HG02943 (cell line): ENCODE measurements around the gene LRRTM4.
"Not testable (repeated sequence)": the region's sequence is repeated elsewhere in the genome, so short reads cannot be mapped to it uniquely, and the experiment has no call there.

Source experiments
- ATAC-seq: cut with Tn5 transposase; IDR thresholded peaks from one replicate; pipeline ENCODE4 v1.9.1; 2021; ENCODE audit warnings: mild to moderate bottlenecking, low read depth, moderate library complexity; ENCODE audit not compliant: unreplicated experiment

Gene LRRTM4

DNA sequence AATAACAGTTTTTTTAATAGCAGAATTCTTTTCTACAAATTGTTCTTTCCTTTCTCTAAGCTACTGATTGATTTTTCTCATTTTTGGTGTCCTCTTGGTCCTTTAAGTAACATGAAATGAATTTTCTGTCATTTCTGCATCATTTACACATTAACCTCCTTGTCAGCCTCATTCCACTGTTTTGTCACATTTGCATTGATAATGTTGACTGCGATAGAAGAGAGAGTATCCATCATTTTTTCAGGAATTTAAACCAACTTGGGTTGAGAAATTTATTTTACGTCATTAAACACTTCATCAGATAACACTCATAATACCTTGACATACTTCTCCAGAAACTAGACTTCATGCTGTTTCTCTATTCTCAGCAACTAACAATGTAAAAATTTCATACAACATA lies 422.2 kb downstream of the LRRTM4 start:
- ATAC-seq = no peak

DNA sequence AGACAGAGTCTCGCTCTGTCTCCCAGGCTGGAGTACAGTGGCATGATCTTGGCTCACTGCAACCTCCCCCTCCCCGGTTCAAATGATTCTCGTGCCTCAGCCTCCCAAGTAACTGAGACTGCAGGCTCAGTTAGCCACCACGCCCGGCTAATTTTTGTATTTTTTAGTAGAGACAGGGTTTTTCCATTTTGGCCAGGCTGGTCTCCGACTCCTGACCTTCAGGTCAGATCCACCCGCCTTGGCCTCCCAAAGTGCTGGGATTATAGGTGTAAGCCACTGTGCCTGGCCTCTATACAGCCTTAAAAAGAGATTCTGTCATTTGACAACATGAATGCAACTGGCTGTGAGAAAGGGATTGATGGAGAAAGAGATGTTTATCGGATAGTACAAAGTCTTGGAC lies 426.7 kb downstream of the LRRTM4 start:
- not testable (repeated sequence) for ATAC-seq

DNA sequence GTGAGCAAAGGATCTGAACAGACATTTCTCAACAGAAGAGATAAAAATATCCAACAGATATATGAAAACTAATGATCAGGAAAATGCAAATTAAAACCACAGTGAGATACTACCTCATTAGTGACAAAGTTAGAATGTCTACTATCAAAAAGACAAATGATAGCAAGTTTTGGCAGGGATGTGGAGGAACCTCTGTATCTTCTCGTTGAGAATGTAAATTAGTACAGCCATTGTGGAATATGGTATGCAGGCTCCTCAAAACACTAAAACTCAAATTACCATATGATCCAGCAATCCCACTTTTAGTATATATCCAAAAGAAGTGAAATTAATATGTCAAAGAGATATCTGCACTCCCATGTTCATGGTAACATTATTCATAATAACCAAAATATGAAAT lies 427.1 kb downstream of the LRRTM4 start:
- no peak for ATAC-seq

DNA sequence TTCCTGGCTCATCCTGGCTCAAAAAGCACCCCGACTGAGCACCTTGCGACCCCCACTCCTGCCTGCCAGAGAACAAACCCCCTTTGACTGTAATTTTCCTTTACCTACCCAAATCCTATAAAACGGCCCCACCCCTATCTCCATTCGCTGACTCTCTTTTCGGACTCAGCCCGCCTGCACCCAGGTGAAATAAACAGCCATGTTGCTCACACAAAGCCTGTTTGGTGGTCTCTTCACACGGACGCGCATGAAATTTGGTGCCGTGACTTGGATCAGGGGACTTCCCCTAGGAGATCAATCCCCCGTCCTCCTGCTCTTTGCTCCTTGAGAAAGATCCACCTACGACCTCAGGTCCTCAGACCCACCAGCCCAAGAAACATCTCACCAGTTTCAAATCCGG lies 433.8 kb downstream of the LRRTM4 start:
- not testable (repeated sequence) for ATAC-seq

DNA sequence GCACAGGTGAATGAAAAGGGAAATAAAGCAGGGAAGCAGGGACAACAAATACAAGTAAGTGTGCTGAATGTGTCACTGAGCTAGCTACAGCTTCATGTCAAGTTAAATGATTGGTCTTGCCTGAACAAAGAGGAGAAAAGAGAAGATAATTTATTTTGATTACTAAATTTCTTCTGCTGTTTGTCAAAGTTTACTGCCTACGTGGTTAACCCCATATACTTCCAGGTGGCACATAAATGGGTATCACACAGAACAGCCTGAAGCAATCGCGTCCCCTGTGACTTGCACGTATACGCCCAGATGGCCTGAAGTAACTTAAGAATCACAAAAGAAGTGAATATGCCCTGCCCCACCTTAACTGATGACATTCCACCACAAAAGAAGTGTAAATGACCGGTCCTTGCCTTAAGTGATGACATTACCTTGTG lies 434.2 kb downstream of the LRRTM4 start:
- ATAC-seq = no peak

DNA sequence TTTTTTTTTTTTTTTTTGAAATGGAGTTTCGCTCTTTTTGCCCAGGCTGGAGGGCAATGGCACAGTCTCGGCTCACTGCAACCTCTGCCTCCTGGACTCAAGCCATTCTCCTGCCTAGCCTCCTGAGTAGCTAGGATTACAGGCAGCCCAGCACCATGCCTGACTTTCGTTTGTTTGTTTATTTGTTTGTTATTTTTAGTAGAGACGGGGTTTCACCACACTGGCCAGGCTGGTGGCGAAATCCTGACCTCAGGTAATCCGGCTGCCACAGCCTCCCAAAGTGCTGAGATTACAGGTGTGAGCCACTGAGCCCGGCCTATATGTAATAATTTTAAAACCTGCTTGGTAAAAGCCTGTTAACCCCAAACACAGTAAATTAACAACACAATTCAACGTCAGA lies 435.7 kb downstream of the LRRTM4 start:
- ATAC-seq = no peak

DNA sequence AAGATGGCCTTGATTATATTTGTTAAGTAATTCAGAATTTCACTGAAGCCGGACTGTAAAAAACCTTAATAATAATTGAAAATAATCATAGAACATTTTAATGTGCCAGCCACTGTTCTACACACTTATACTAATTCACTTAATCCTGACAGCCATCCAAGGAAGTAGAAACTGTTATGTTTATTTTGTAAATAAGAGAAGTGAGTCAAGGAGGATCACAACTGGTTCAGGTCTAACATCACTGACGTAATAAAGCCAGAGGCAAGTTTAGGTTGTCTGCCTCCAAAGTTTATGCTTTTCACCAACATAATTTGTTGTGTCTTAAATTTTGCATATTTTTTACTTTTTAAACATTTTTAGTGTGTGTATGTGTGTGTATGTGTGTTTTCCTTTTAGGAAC lies 436.1 kb downstream of the LRRTM4 start:
- ATAC-seq = no peak

DNA sequence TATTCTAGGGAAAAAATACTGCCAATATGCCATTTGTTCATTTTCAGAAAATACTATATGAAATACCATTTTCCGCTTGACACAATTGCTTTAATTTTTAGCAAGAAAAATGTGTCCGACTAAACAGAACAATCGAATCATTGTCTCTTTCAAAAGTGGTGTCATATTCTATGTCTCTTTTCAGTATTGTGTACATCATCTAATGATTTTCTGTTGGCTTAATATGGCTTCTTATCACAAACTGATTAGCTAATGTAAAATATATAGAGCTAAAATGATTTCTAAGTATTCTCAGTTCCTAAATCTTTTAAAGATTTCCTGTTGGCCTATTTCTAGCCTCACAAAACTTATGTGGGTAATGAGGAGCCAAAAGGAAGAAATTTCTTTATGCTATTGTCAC lies 436.6 kb downstream of the LRRTM4 start:
- ATAC-seq = no peak

DNA sequence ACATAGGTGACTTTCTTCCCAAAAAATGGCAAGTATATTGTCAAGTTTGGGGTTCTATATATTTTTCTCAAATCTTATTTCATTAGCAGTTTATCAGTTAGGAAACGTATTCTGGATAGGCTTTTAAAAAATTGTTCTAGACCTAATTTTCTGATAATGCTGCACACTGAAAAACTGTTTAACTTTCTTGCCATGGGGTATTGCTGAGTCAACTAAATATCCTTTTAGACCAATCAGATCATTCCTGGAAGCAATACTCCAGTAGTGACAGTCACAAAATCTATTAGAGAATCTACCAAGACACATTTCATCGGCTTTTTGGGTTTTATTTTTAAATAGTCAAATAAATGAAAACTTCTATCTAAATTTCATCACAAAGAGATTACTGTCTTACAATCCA lies 440.6 kb downstream of the LRRTM4 start:
- ATAC-seq = no peak

DNA sequence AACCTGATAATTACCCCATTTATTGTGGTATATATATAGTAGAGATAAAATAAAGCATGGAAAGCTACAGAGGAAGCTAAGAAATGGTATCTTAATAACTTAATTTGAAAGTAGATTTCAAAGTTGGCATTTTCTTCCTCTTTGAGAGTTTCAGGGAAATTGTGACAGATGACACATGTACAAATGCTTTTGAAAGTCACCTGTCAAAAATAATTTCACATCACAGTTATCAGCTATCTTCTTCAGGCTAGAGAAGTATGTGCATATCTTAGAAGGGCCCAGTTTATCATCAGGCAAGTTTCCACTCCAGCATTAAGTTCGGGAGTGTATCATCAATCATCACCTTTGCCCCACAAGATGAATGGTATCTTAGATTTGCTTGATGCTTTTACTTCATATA lies 457.9 kb downstream of the LRRTM4 start:
- ATAC-seq = no peak

DNA sequence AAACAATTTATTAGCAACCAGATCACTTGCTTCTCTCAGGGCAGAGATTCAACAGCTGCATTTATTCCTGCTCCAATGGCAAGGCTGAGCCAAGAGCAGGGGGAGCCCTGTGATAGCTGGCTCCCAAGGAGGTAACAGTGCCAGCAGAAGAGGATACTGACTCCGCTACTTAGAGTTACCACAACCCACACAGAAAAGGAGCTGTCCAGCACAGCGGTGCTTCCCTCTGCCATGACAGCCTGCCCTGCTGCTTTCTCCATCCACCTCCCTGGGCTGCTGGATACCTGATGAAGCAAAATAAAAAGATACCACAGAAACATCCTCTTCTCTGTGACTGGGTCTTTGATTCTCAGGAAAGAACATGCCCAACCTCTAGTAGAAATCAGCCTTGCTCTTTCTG lies 467.2 kb downstream of the LRRTM4 start:
- no peak for ATAC-seq

DNA sequence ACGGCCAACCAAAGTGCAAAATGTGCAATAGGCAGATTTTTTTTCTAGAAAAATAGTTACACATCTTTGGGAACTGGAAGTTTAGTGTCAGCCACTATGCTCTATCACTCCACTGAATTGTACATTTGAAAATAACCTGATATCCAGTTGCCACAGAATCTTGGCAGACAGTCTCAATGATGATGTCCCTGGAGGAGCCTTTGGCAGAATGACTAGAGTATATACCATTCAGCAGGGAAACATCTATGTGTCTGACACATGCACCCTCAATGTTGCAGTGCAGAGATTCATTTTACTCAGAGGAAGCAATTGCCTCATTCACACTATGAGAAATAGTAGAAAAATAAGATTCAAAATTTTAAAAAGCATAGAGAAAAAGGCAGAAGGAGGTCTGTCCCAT lies 475.8 kb downstream of the LRRTM4 start:
- ATAC-seq = no peak

DNA sequence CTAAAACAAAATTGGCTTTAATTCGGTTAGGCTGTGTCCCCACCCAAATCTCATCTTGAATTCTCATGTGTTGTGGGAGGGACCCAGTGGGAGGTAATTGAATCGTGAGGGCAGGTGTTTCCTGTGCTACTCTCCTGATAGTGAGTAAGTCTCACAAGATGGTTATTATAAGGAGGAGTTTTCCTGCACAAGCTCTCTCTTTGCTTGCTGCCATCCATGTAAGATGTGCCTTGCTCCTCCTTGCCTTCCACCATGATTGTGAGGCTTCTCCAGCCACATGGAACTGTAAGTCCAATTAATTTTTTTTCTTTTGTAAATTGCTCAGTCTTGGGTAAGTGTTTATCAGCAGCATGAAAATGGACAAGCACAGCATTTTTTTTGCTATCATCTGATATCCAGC lies 476.7 kb downstream of the LRRTM4 start:
- ATAC-seq = not testable (repeated sequence)

DNA sequence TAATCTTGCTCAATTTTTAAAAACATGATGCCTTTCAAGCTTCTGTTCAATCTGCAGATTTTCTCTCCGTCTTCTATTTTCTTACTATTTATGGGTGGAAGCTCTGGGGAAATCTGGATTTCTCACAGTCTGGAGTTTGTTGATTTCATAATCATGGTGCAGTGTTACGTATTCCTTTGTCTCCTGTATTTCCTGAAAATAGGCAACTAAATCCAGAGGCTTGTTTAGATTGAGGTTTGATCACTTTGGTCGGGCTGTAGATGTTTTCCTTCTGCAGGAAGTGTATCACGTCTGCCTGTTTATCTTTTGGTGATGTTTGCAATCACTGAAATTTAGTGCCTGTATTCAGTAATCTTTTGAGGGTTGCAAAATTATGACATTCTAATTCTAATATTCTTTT lies 487.7 kb downstream of the LRRTM4 start:
- ATAC-seq = no peak

DNA sequence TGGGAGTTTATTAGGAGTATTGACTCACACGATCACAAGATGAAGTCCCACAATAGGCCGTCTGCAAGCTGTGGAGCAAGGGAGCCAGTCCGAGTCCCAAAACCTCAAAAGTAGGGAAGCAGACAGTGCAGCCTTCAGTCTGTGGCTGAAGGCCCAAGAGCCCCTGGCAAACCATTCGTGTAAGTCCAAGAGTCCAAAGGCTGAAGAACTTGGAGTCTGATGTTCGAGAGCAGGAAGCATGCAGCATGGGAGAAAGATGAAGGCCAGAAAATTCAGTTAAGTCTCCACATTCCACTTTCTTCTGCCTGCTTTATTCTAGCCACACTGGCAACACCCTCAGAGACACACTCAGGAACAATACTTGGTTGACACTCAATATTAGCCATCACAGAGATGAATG lies 492.9 kb downstream of the LRRTM4 start:
- ATAC-seq = not testable (repeated sequence)

DNA sequence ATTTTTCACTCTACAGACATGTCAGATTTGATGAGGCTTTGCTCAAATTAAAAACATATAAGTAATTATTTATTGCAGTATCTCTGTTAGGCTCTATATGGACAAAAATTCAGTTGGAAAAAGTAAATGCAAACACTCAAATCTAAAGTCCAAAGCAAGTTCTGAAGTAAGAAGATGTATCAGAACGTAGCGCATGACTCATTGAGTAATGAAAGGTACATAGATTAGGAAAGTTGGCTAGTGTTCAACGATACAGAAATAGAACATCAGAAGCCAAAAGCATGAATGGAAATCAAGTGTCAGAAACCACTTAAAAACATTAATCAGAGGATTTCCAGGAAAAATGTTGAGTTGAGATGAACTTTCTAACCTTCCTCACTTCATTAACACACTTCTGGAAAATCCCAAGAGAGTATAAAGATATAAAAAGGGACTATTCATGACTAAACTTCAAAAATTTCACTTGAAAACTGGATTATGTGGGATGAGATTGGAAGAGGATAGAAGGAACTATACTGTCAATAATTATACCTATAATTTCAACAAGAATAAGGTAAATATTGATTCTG lies 494.1 kb downstream of the LRRTM4 start:
- no peak for ATAC-seq

DNA sequence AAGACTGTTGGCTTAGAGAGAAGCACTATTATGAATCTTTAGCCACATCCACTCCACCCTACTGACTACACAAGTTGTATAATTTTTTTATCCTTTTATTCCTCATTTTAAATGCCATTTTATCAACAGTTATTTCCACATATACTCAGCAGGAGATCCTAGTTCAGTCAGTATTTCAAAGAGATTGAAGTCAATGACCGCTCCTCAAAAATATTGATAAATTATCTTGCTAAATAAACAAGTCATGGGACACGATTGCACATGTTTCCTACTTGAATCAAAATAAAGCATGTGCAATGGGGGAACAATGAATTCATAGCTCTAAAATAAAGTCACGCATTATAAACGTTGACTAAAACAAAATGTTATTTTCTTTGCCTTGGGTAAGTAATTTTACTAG lies 496.5 kb downstream of the LRRTM4 start:
- ATAC-seq = no peak

DNA sequence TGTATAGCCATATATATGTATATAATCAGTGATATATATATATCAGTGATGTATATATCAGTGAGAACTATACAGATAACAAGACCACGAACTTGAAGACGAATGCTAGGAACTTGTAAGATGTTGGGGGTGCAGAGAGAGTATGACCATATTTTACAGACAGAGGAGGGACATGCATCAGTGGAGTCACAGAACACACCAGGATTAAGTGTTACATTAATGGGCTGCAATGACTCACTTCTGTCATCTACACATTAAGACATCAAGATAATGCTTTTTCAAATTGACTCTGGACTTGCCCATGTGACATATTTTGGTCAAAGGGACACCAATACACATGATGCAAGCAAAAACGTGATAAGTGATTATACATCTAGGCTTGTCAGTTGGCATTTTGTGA lies 501.0 kb downstream of the LRRTM4 start:
- no peak for ATAC-seq

DNA sequence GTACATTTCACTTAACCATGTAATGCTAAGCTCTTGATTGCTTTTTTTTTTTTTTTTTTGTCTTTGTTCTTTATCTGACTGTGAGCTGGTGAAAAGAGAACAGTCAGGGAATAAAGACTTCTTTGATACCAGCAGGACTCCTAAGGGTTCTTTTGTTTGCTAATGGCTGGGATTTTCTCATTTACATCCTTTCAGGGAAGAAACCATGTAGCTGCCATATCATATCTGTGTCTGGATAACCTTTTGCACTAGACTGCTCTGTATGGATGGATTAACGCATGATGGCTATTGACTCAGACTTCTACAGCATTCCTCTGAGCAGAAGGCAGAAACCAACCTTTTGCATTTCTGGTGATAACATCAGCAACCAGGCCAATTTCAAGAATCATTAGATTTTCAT lies 504.0 kb downstream of the LRRTM4 start:
- no peak for ATAC-seq

DNA sequence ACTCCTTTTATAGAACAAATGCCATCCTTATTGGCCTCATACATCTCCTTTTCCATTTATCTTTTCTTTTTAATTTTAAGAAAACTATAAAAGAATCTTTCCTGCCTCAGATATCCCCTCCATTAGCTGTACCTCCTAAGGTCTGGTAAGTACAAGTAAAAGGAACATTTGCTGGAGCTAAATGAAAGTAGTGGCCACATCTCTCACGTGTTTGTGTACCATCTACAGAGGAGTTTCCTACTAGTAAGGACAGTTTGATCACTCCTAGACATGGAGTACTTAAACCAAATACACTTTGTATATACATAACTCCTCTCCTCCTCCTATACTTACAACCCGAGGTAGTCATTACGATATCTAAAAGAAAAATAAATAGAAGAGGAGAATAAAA lies 504.8 kb downstream of the LRRTM4 start:
- ATAC-seq = no peak

DNA sequence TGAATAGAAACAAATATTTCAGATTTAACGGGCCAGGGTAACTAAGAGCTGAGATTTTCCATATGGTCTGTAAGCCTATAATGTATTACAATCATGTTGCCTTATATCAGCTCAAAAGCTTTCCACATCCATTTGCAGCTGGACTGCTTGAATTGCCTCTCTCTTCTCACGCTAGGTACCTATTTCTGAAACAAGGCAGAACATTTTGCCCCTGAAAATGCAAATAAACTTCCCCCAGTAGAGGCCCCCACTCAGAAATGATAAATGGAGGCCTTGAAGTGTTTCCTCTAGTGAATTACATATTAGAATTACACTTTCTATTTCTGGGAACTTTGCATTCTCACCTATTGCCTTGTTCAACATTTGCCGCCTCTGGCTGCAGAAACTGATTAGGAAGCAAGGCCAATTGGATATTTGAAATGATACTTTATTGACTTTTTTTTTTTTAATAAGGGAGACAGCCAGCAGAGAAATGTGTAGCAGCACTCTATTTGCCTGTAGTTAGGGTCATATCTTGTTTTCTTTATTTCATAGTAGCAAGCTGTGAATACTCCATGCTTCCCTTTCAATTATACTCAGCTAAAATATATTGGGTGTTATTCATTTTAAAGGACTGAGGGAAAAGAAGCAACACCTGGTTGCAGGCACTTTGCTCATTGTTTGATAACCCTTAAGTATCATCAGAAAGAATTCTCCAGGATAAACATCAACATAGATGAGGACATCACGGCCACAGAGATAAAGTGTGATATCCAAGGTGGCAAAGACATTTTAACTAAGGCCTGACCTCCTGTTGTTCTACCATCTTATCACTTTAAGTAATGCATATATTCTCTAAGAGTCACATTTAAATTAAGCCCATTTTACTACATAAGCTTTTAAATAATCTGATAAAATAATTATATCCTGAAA lies 505.5 kb downstream of the LRRTM4 start:
- no peak for ATAC-seq

DNA sequence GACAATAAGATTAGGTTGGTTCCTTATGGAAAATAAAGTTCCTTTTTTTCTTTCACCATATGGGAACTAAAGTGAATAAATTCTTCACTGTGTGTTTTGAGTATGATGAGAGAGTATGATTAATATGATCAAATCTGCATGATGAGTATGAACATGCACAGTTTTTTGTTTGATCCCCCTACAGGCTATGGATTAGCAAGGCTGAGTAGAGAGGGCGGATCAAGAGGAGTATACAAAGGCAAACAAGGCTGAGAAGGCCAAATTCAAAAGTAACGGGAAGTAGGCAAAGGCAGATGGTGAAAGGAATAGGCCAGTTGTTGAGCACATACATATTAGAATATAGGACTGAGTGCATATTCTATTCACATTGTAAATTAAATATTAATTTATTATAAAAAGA lies 508.2 kb downstream of the LRRTM4 start:
- ATAC-seq = no peak
